ENCODE results near the gene FRMD8. TPM values are rescaled to one million over a fixed set of nuclear protein-coding genes. Genes with fewer than 3 reads are reported as not detected.
"Not testable (repeated sequence)": the region's sequence is repeated elsewhere in the genome, so short reads cannot be mapped to it uniquely, and the experiment has no call there.

FRMD8 gene
- total RNA-seq, 1 donor from 2014 or later = 63.4 TPM

GRCh38 chr11:65436412-65437032 lies 50.1 kb downstream of the FRMD8 start:
- DNase-seq = no peak

GRCh38 chr11:65437436-65438227 lies 51.2 kb downstream of the FRMD8 start:
- DNase-seq = no peak

GRCh38 chr11:65438257-65439151 lies 52.1 kb downstream of the FRMD8 start:
- DNase-seq = no peak

- DNase-seq = no peak
Observed at GRCh38 chr11:65439331-65440181, 53.1 kb downstream of the FRMD8 start.

- DNase-seq = no peak
Observed at GRCh38 chr11:65440831-65441499, 54.5 kb downstream of the FRMD8 start.

GRCh38 chr11:65442842-65443331 lies 56.5 kb downstream of the FRMD8 start:
- DNase-seq = no peak

GRCh38 chr11:65444314-65445051 lies 58.0 kb downstream of the FRMD8 start:
- no peak for DNase-seq

- DNase-seq = no peak
Observed at GRCh38 chr11:65445101-65445603, 58.7 kb downstream of the FRMD8 start.

GRCh38 chr11:65445604-65446445 lies 59.4 kb downstream of the FRMD8 start:
- no peak for DNase-seq

GRCh38 chr11:65446446-65447277 lies 60.2 kb downstream of the FRMD8 start:
- no peak for DNase-seq

- DNase-seq = no peak
Observed at GRCh38 chr11:65448074-65448417, 61.6 kb downstream of the FRMD8 start.

- no peak for DNase-seq
Observed at GRCh38 chr11:65448418-65449105, 62.1 kb downstream of the FRMD8 start.

- not testable (repeated sequence) for DNase-seq
Observed at GRCh38 chr11:65451301-65451700, 64.9 kb downstream of the FRMD8 start.

GRCh38 chr11:65452259-65452658 lies 65.8 kb downstream of the FRMD8 start:
- DNase-seq = not testable (repeated sequence)

- peak; percentile 85 for DNase-seq
Observed at GRCh38 chr11:65452806-65453490, 66.5 kb downstream of the FRMD8 start.

- DNase-seq = no peak
Observed at GRCh38 chr11:65454311-65454695, 67.9 kb downstream of the FRMD8 start.
